22Rv1 (cell line): ENCODE results near the gene ASIC1.

Experiments used
- CTCF ChIP-seq: fragments of 450-650 bp; IDR thresholded peaks from 2 replicates; pipeline ENCODE4 v1.5.1; 2017; ENCODE audit warnings: mild to moderate bottlenecking
- ZFX ChIP-seq: fragments of 450-650 bp; IDR thresholded peaks from 2 replicates; pipeline ENCODE4 v1.6.1; 2017; ENCODE audit warnings: antibody characterized with exemption, borderline replicate concordance

GRCh38 chr12:50070314-50071060 is 13.1 kb downstream of the ASIC1 start:
- TF ChIP-seq CTCF (peak; percentile 98), ZFX (no peak)
